K562 (cell line): ENCODE measurements around the gene GINS2. TPM values are rescaled to one million over a fixed set of nuclear protein-coding genes. Genes with fewer than 3 reads are reported as not detected.

Experiments used
- polyA plus RNA-seq, 8 experiments: library from polyadenylated mRNA; depleted of rRNA in 4 of 8; stranded (reverse) in 5 of 8; unstranded in 3 of 8; fragments of >200 nt; fragmentation: Nextera tagmentation in 2 of 8; fragmentation: Illumina TruSeq in 1 of 8; extraction: Ambion mirVana in 2 of 8; extraction: Trizol in 1 of 8; gene quantifications; 2 replicates each; pipeline versions ENCODE4 v1.2.1 to v1.2.3, GENCODE V29; 2011 to 2014; ENCODE audit warnings: inconsistent platforms in 1 of 8, missing spikeins in 1 of 8
- small RNA-seq: library from RNA; depleted of rRNA; stranded (forward); fragments of <200 nt; gene quantifications from one replicate; pipeline ENCODE3, GENCODE V24; 2014
- total RNA-seq, 7 experiments: library from RNA; depleted of rRNA in 6 of 7; stranded (reverse); fragments of >200 nt in 6 of 7; fragmentation: Illumina TruSeq in 2 of 7; extraction: Trizol in 2 of 7; gene quantifications; 2 replicates each; pipeline versions ENCODE4 v1.2.1 to v1.2.3, GENCODE V29; 2011 to 2021; ENCODE audit warnings: low replicate concordance in 1 of 7

Gene GINS2
- total and polyA plus RNA-seq, 9 of the 15 experiments (the other 6 are each of a cell fraction or from before 2014, with no cell fraction given): 40.4 to 76.2 (median 44.6) TPM

Small RNAs within 50 kb of the gene (small RNA-seq; reads per million reads assigned to genes)
- gene RN7SL381P: not detected

Other genes with a start within 250 kb of the GINS2 start
- 89.1 and 104 TPM in 2 replicates for gene GSE1, start 75.6 kb downstream of the GINS2 start, total RNA-seq (2014; rRNA removed)
- 40.9 and 41.8 TPM in 2 replicates for gene GSE1, start 75.6 kb downstream of the GINS2 start, total RNA-seq (2014; rRNA removed; fragmentation: Illumina TruSeq; extraction: Trizol)
- gene GSE1, start 75.6 kb downstream of the GINS2 start, total RNA-seq (2015; rRNA removed; fragmentation: Illumina TruSeq; extraction: Trizol): 57.9 and 60.6 TPM in 2 replicates
- 208 and 244 TPM in 2 replicates for gene GSE1, start 75.6 kb downstream of the GINS2 start, total RNA-seq (2021)
- gene GSE1, start 75.6 kb downstream of the GINS2 start, polyA plus RNA-seq (2011; rRNA removed): 54.2 and 64.0 TPM in 2 replicates
- 116 and 138 TPM in 2 replicates for gene GSE1, start 75.6 kb downstream of the GINS2 start, polyA plus RNA-seq (2014; fragmentation: Illumina TruSeq; extraction: Trizol)
- gene GSE1, start 75.6 kb downstream of the GINS2 start, polyA plus RNA-seq (2014; fragmentation: Nextera tagmentation; extraction: Ambion mirVana): 10 to 100 TPM; 12.2 to 15.8 TPM
- gene GSE1, start 75.6 kb downstream of the GINS2 start, polyA plus RNA-seq (2014; rRNA removed): 101 and 116 TPM in 2 replicates
- not detected in 2 replicates for gene C16orf74, start 62.1 kb upstream of the GINS2 start, total RNA-seq (2014; rRNA removed)
- not detected in 2 replicates for gene C16orf74, start 62.1 kb upstream of the GINS2 start, total RNA-seq (2014; rRNA removed; fragmentation: Illumina TruSeq; extraction: Trizol)
- gene C16orf74, start 62.1 kb upstream of the GINS2 start, total RNA-seq (2015; rRNA removed; fragmentation: Illumina TruSeq; extraction: Trizol): not detected in 2 replicates
- gene C16orf74, start 62.1 kb upstream of the GINS2 start, total RNA-seq (2021): not detected in 2 replicates
- 0.11 TPM in 1 of 2 replicates, not detected in the other for gene C16orf74, start 62.1 kb upstream of the GINS2 start, polyA plus RNA-seq (2011; rRNA removed)
- gene C16orf74, start 62.1 kb upstream of the GINS2 start, polyA plus RNA-seq (2014; fragmentation: Illumina TruSeq; extraction: Trizol): not detected in 2 replicates
- not detected for gene C16orf74, start 62.1 kb upstream of the GINS2 start, polyA plus RNA-seq (2014; fragmentation: Nextera tagmentation; extraction: Ambion mirVana)
- not detected in 2 replicates for gene C16orf74, start 62.1 kb upstream of the GINS2 start, polyA plus RNA-seq (2014; rRNA removed)
- gene EMC8, start 110.6 kb upstream of the GINS2 start, total RNA-seq (2014; rRNA removed): 81.8 and 86.4 TPM in 2 replicates
- 36.4 and 48.6 TPM in 2 replicates for gene EMC8, start 110.6 kb upstream of the GINS2 start, total RNA-seq (2014; rRNA removed; fragmentation: Illumina TruSeq; extraction: Trizol)
- gene EMC8, start 110.6 kb upstream of the GINS2 start, total RNA-seq (2015; rRNA removed; fragmentation: Illumina TruSeq; extraction: Trizol): 49.9 and 56.4 TPM in 2 replicates
- gene EMC8, start 110.6 kb upstream of the GINS2 start, total RNA-seq (2021): 60.8 and 71.9 TPM in 2 replicates
- 45.2 and 54.7 TPM in 2 replicates for gene EMC8, start 110.6 kb upstream of the GINS2 start, polyA plus RNA-seq (2011; rRNA removed)
- 32.7 and 39.8 TPM in 2 replicates for gene EMC8, start 110.6 kb upstream of the GINS2 start, polyA plus RNA-seq (2014; fragmentation: Illumina TruSeq; extraction: Trizol)
- 10 to 100 TPM; 11.4 to 14.0 TPM for gene EMC8, start 110.6 kb upstream of the GINS2 start, polyA plus RNA-seq (2014; fragmentation: Nextera tagmentation; extraction: Ambion mirVana)
- gene EMC8, start 110.6 kb upstream of the GINS2 start, polyA plus RNA-seq (2014; rRNA removed): 61.7 and 69.1 TPM in 2 replicates
- 941 and 994 TPM in 2 replicates for gene COX4I1, start 110.7 kb upstream of the GINS2 start, total RNA-seq (2014; rRNA removed)
- gene COX4I1, start 110.7 kb upstream of the GINS2 start, total RNA-seq (2014; rRNA removed; fragmentation: Illumina TruSeq; extraction: Trizol): 526 and 685 TPM in 2 replicates
- gene COX4I1, start 110.7 kb upstream of the GINS2 start, total RNA-seq (2015; rRNA removed; fragmentation: Illumina TruSeq; extraction: Trizol): 613 and 651 TPM in 2 replicates
- 827 and 832 TPM in 2 replicates for gene COX4I1, start 110.7 kb upstream of the GINS2 start, total RNA-seq (2021)
- gene COX4I1, start 110.7 kb upstream of the GINS2 start, polyA plus RNA-seq (2011; rRNA removed): 1,032 and 1,039 TPM in 2 replicates
- gene COX4I1, start 110.7 kb upstream of the GINS2 start, polyA plus RNA-seq (2014; fragmentation: Illumina TruSeq; extraction: Trizol): 1,040 and 1,078 TPM in 2 replicates
- 1,000 to 10,000 TPM; 1,936 to 2,356 TPM for gene COX4I1, start 110.7 kb upstream of the GINS2 start, polyA plus RNA-seq (2014; fragmentation: Nextera tagmentation; extraction: Ambion mirVana)
- gene COX4I1, start 110.7 kb upstream of the GINS2 start, polyA plus RNA-seq (2014; rRNA removed): 1,078 and 1,164 TPM in 2 replicates
- not detected in 2 replicates for gene IRF8, start 210.2 kb upstream of the GINS2 start, total RNA-seq (2014; rRNA removed)
- not detected in 2 replicates for gene IRF8, start 210.2 kb upstream of the GINS2 start, total RNA-seq (2014; rRNA removed; fragmentation: Illumina TruSeq; extraction: Trizol)
- not detected in 2 replicates for gene IRF8, start 210.2 kb upstream of the GINS2 start, total RNA-seq (2015; rRNA removed; fragmentation: Illumina TruSeq; extraction: Trizol)
- 0.65 and 0.98 TPM in 2 replicates for gene IRF8, start 210.2 kb upstream of the GINS2 start, total RNA-seq (2021)
- not detected in 2 replicates for gene IRF8, start 210.2 kb upstream of the GINS2 start, polyA plus RNA-seq (2011; rRNA removed)
- 0.07 TPM in 1 of 2 replicates, not detected in the other for gene IRF8, start 210.2 kb upstream of the GINS2 start, polyA plus RNA-seq (2014; fragmentation: Illumina TruSeq; extraction: Trizol)
- not detected for gene IRF8, start 210.2 kb upstream of the GINS2 start, polyA plus RNA-seq (2014; fragmentation: Nextera tagmentation; extraction: Ambion mirVana)
- 0.01 and 0.03 TPM in 2 replicates for gene IRF8, start 210.2 kb upstream of the GINS2 start, polyA plus RNA-seq (2014; rRNA removed)